WTC11 (cell line): ENCODE measurements around the gene ITPKB.

ENCODE experiments used
- CREB1 ChIP-seq: sonication (generic); formaldehyde crosslinking; IDR thresholded peaks from 2 replicates; pipeline ENCODE4 v1.8.0; 2023; ENCODE audit warnings: mild to moderate bottlenecking, missing genetic modification reagents
- ESRRA ChIP-seq: sonication (generic); formaldehyde crosslinking; IDR thresholded peaks from 2 replicates; pipeline ENCODE4 v1.8.1; 2022; ENCODE audit warnings: mild to moderate bottlenecking, missing genetic modification reagents, borderline replicate concordance
- FOXK1 ChIP-seq: sonication (generic); formaldehyde crosslinking; IDR thresholded peaks from 2 replicates; pipeline ENCODE4 v1.8.0; 2022; ENCODE audit warnings: mild to moderate bottlenecking, moderate library complexity, missing genetic modification reagents
- GABPB1 ChIP-seq: sonication (generic); formaldehyde crosslinking; IDR thresholded peaks from 2 replicates; pipeline ENCODE4 v1.8.1; 2023; ENCODE audit warnings: mild to moderate bottlenecking, missing genetic modification reagents
- GTF2I ChIP-seq: fragments of 250-450 bp; sonication (Bioruptor Pico); conservative IDR thresholded peaks from 2 replicates; pipeline ENCODE4 v1.4.0; 2021; ENCODE audit warnings: mild to moderate bottlenecking
- HMGXB4 ChIP-seq: sonication (generic); formaldehyde crosslinking; IDR thresholded peaks from 2 replicates; pipeline ENCODE4 v1.8.1; 2023; ENCODE audit warnings: mild to moderate bottlenecking, moderate library complexity, missing genetic modification reagents
- IRF2 ChIP-seq: sonication (generic); formaldehyde crosslinking; IDR thresholded peaks from 2 replicates; pipeline ENCODE4 v1.8.0; 2022; ENCODE audit warnings: low read depth, missing genetic modification reagents, borderline replicate concordance
- SP1 ChIP-seq: sonication (generic); formaldehyde crosslinking; conservative IDR thresholded peaks from 2 replicates; pipeline ENCODE4 v1.8.1; 2022; ENCODE audit warnings: missing genetic modification reagents
- TP53 ChIP-seq: sonication (generic); formaldehyde crosslinking; IDR thresholded peaks from 2 replicates; pipeline ENCODE4 v1.8.1; 2023; ENCODE audit warnings: mild to moderate bottlenecking, missing genetic modification reagents
- ZBTB43 ChIP-seq: sonication (generic); formaldehyde crosslinking; IDR thresholded peaks from 2 replicates; pipeline ENCODE4 v1.8.1; 2023; ENCODE audit warnings: mild to moderate bottlenecking, missing genetic modification reagents
- ZNF263 ChIP-seq: sonication (generic); formaldehyde crosslinking; IDR thresholded peaks from 2 replicates; pipeline ENCODE4 v1.8.1; 2022; ENCODE audit warnings: low read depth, mild to moderate bottlenecking, moderate library complexity, missing genetic modification reagents
- TF ChIP-seq, protein P1 (sequence below): sonication (generic); formaldehyde crosslinking; IDR thresholded peaks from 2 replicates; pipeline ENCODE4 v1.8.0; 2022; ENCODE audit warnings: missing genetic modification reagents
- TF ChIP-seq, protein P2 (sequence below): fragments of 200-600 bp; IDR thresholded peaks from 2 replicates; pipeline ENCODE4 v1.8.0; 2022; ENCODE audit warnings: antibody characterized with exemption
- TF ChIP-seq, protein P3 (sequence below): sonication (generic); formaldehyde crosslinking; conservative IDR thresholded peaks from 2 replicates; pipeline ENCODE4 v1.8.1; 2022; ENCODE audit warnings: mild to moderate bottlenecking, missing genetic modification reagents

DNA sequence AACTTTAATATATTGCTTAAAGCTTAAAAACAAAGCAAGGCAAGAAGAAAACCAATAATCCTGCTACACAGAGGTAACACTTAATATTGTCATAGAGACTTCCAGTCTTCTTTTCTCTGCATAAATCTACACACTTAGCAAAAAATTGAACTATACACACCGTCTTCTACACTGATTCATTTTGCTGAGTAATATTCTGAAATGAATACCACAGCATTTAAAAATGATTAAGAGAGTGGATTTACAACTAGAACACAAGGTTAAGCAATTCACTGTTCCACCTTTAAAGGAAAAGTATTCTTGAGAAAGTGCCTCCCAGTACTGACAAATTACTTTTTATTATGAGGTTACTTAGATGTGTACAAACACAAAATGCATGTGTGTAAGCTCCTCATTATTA lies 22.2 kb upstream of the ITPKB start:
- TF ChIP-seq SP1 (no peak), GTF2I (CRISPR knock-in tag) (no peak), HMGXB4 (no peak), ESRRA (CRISPR knock-in tag) (no peak), TP53 (CRISPR knock-in tag) (no peak), CREB1 (CRISPR knock-in tag) (no peak), ZBTB43 (no peak), IRF2 (CRISPR knock-in tag) (no peak), ZNF263 (CRISPR knock-in tag) (no peak), GABPB1 (CRISPR knock-in tag) (no peak), FOXK1 (CRISPR knock-in tag) (no peak)
- TF ChIP-seq, protein P1, sequence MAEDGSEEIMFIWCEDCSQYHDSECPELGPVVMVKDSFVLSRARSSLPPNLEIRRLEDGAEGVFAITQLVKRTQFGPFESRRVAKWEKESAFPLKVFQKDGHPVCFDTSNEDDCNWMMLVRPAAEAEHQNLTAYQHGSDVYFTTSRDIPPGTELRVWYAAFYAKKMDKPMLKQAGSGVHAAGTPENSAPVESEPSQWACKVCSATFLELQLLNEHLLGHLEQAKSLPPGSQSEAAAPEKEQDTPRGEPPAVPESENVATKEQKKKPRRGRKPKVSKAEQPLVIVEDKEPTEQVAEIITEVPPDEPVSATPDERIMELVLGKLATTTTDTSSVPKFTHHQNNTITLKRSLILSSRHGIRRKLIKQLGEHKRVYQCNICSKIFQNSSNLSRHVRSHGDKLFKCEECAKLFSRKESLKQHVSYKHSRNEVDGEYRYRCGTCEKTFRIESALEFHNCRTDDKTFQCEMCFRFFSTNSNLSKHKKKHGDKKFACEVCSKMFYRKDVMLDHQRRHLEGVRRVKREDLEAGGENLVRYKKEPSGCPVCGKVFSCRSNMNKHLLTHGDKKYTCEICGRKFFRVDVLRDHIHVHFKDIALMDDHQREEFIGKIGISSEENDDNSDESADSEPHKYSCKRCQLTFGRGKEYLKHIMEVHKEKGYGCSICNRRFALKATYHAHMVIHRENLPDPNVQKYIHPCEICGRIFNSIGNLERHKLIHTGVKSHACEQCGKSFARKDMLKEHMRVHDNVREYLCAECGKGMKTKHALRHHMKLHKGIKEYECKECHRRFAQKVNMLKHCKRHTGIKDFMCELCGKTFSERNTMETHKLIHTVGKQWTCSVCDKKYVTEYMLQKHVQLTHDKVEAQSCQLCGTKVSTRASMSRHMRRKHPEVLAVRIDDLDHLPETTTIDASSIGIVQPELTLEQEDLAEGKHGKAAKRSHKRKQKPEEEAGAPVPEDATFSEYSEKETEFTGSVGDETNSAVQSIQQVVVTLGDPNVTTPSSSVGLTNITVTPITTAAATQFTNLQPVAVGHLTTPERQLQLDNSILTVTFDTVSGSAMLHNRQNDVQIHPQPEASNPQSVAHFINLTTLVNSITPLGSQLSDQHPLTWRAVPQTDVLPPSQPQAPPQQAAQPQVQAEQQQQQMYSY (CRISPR knock-in tag) = no peak
- TF ChIP-seq, protein P2, sequence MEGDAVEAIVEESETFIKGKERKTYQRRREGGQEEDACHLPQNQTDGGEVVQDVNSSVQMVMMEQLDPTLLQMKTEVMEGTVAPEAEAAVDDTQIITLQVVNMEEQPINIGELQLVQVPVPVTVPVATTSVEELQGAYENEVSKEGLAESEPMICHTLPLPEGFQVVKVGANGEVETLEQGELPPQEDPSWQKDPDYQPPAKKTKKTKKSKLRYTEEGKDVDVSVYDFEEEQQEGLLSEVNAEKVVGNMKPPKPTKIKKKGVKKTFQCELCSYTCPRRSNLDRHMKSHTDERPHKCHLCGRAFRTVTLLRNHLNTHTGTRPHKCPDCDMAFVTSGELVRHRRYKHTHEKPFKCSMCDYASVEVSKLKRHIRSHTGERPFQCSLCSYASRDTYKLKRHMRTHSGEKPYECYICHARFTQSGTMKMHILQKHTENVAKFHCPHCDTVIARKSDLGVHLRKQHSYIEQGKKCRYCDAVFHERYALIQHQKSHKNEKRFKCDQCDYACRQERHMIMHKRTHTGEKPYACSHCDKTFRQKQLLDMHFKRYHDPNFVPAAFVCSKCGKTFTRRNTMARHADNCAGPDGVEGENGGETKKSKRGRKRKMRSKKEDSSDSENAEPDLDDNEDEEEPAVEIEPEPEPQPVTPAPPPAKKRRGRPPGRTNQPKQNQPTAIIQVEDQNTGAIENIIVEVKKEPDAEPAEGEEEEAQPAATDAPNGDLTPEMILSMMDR = no peak
- TF ChIP-seq, protein P3, sequence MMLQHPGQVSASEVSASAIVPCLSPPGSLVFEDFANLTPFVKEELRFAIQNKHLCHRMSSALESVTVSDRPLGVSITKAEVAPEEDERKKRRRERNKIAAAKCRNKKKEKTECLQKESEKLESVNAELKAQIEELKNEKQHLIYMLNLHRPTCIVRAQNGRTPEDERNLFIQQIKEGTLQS (CRISPR knock-in tag) = no peak
